HL-60 (cell line): ENCODE results near the gene MPZL3.

Experiments used
- DNase-seq, 2 experiments: peaks; one replicate each; pipeline ENCODE4 v3.0.0-alpha.2; 2010 to 2020; ENCODE audit warnings: low read depth in 1 of 2, low spot score in 1 of 2
- H3K27ac ChIP-seq: fragments of 250-450 bp; sonication (Bioruptor Pico); replicated peaks from 2 replicates; pipeline ENCODE4 v1.5.1; 2020; ENCODE audit warnings: mild to moderate bottlenecking, moderate library complexity
- H3K27me3 ChIP-seq: fragments of 250-450 bp; sonication (Bioruptor Pico); 2 replicates; pipeline ENCODE4 v1.5.1; 2021; ENCODE audit warnings: mild to moderate bottlenecking, moderate library complexity; ENCODE audit not compliant: insufficient read depth, poor library complexity, severe bottlenecking
- H3K4me3 ChIP-seq: replicated peaks from 2 replicates; pipeline ENCODE4 v1.5.1; 2011; ENCODE audit warnings: mild to moderate bottlenecking, control low read depth, low read length; ENCODE audit not compliant: insufficient read depth
- CTCF ChIP-seq: IDR thresholded peaks from one replicate; pipeline ENCODE4 v1.5.1; 2011; ENCODE audit warnings: low read length, control low read depth, inconsistent platforms; ENCODE audit not compliant: insufficient read depth
- GABPA ChIP-seq: IDR thresholded peaks from 2 replicates; pipeline ENCODE4 v1.6.1; 2012; ENCODE audit warnings: low read depth
- POLR2AphosphoS5 ChIP-seq: IDR thresholded peaks from 2 replicates; pipeline ENCODE4 v1.6.1; 2012; ENCODE audit warnings: low read depth
- REST ChIP-seq: IDR thresholded peaks from 2 replicates; pipeline ENCODE4 v1.6.1; 2012; ENCODE audit warnings: low read depth; ENCODE audit not compliant: insufficient replicate concordance
- SPI1 ChIP-seq: IDR thresholded peaks from 2 replicates; pipeline ENCODE4 v1.6.1; 2012; ENCODE audit warnings: low read depth, mild to moderate bottlenecking, borderline replicate concordance

The MPZL3 gene

GRCh38 chr11:118219732-118220131 lies 32.4 kb downstream of the MPZL3 start:
- Histone ChIP-seq H3K27me3 (no peaks in the 10 kb centered on the region), H3K4me3 (no peak overlapping the region), H3K27ac (no peak overlapping the region)
- DNase-seq: no peak
- no peak for TF ChIP-seq CTCF
- no peak for TF ChIP-seq GABPA
- no peak for TF ChIP-seq SPI1
- TF ChIP-seq POLR2AphosphoS5: no peak
- no peak for TF ChIP-seq REST

GRCh38 chr11:118219244-118219643 lies 32.9 kb downstream of the MPZL3 start:
- no peak overlapping the region for H3K4me3 ChIP-seq
- H3K27ac ChIP-seq: no peak overlapping the region
- no peaks in the 10 kb centered on the region for H3K27me3 ChIP-seq
- TF ChIP-seq CTCF: no peak
- no peak for TF ChIP-seq POLR2AphosphoS5
- TF ChIP-seq GABPA: no peak
- TF ChIP-seq SPI1: no peak
- TF ChIP-seq REST: no peak
- no peak for DNase-seq

- no peak for DNase-seq
- no peaks in the 10 kb centered on the region for H3K27me3 ChIP-seq
- no peak for TF ChIP-seq GABPA
- no peak for TF ChIP-seq CTCF
- no peak for TF ChIP-seq REST
- no peak for TF ChIP-seq SPI1
- no peak for TF ChIP-seq POLR2AphosphoS5
- H3K27ac ChIP-seq: no peak overlapping the region
- H3K4me3 ChIP-seq: no peak overlapping the region
These were observed 34.6 kb downstream of the MPZL3 start for GRCh38 chr11:118217575-118217974.
